Amygdala (tissue), 56 donors: ENCODE data around the gene ITGA11.
A peak's percentile ranks its signal among the peaks of the same experiment; 100 is the strongest.

Experiments used
- DNase-seq, 56 donors: peaks; one replicate each; lab custom pipeline; 2025; lab: John Stamatoyannopoulos, UW

The ITGA11 gene

DNA sequence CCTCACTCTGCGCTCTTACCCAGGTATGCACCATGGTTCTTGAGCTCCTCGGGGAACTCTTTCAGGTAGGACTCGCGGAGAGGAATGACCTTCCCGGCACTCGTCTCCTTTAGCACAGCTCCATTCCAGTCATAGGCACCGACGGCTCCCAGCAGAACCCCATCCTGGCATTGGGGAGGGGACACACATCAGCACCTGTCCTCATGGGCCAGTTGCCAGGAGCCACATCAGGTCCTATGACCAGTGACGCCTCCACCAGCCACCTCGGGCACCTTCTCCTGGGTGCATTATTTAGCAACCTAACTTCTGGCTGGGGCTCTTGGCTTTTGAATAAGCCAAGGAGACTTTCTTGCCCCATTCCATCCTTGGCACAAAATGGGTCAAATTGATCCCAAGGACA, 92.5 kb downstream of the ITGA11 start:
- no peak for DNase-seq

DNA sequence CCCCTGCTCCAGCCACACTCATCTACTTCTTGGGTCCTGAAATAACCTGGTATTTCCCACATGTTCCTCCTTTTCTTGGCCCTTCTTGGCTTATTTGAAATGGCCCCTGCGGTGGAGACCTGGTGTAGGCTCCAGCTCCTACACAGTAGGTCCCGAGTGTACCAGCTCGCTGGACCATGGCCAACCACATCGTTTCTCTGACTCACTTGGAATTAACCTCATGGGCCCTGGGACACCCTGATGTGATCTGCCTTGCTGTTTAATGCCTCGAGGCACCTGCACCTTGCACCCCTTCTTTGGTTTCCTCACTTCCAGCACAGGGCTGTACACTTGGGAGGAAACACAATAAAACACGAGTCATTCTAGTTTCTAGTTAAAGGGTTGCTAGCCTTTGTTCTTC, 94.1 kb downstream of the ITGA11 start:
- no peak for DNase-seq

DNA sequence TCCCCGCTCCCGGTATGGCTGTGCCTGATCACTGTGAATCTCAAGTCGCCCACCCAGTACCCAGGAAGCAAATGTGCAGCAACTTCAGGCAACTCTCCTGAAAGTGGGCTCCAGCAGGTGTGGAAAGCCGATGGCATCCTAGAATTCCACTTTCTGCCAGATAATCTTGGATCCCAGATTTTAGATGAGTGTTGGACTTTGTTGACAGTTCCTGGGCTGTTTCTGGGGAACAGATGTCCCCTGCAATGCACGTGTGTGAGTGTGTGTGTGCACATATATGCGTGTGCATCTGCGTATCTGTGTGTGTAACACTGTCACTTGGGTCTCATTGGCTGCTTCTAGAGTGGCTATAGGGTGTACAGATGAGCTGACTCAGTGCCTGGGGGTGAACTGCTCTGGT, 95.4 kb downstream of the ITGA11 start:
- no peak for DNase-seq

DNA sequence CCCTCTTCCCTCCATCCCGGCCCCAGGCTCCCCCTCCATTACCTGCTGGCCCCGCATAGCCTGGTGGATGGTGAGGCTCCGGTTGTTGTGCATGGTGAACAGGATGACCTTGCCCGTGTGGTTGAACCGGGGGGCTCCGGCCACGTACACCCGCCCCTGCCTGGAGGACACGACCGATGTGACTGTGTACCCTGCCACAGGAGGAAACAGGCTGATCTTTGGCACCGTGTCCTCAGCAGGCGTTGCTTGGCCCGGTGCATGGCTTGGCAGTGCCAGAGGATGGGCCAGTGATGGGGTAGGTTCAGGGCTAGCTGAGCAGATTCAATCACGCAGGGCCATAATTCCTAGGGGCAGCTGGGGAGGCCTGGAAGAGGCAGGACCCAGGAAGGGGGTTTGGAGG, 96.3 kb downstream of the ITGA11 start:
- peak in 4 of 56 donors; percentile 4 to 39 (median 10) for DNase-seq

DNA sequence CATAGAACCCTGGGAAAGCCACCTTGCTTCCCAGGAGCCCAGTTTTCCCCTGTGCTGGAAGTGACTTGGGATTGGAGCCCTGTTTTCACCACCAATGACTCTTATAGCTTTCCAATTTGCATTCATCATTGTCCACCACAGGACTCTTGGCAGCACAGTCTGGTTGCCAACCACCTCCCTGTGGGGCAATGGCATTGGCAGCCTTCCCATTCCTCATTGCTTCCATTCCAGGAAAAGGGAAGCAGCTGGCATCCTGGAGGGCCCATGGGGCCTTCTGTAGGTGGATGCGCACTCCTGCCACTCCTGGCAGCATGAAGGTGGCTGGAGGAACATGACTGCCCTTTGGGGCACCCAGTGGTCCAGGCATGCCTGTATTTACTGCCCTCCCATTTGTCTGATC, 96.7 kb downstream of the ITGA11 start:
- DNase-seq: peak in 32 of 56 donors; percentile 4 to 55 (median 25)

DNA sequence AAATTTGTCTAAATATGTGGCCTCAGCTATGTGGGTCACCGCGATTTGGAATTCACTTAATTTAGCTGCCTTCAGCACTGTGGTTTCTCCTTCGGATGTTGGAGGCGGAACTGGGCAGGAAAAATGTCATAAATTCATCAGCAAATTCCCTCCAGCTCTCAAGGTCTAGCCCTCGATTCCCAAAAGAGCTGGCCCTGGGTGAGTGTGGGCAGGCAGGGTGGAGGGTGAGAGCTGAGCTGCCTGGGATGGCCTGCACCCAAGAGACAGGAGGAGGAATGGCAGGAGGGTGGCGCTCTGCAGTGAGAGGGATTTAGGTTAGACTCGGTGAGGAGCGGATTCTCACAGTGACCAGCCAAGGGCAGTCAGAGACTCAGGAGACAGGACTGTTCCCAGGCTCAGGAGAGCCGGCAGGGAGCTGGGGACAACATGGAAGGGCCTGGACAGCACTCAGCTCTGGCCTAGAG, 97.3 kb downstream of the ITGA11 start:
- peak in 3 of 56 donors; percentile 16 to 48 (median 26) for DNase-seq

DNA sequence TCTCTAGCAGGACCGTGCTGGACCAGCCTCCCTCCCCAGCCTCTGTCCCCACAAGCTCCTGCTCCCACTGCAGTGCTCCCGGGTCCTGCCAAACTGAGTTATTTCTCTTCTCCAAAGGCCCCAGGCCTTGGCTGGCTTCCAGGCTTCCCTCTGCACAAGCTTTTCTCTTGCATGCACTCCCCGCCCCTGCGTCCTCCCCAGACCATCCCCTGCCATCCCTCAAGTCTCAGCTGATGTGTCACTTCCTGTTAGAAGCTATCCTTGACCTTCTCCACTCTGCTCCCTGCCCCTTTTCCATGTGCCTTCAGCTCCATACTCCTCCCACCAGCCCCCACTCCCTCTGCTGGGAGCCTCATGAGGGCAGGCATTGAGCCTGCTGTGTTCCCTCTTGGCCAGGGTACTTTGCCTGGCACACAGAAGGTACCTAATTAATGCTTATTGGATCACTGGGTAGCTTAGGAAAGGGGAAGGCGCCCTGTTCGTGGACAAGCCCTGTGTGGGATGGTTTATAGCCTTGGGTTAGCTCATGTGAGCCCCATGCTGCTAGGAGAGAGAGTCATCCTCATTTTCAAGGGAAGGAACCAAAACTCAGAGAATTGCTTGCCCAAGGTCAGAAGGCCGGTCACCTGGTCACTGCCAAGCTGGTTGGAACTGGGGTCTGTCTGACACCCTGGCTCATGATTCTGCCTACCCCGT, 98.0 kb downstream of the ITGA11 start:
- no peak for DNase-seq

DNA sequence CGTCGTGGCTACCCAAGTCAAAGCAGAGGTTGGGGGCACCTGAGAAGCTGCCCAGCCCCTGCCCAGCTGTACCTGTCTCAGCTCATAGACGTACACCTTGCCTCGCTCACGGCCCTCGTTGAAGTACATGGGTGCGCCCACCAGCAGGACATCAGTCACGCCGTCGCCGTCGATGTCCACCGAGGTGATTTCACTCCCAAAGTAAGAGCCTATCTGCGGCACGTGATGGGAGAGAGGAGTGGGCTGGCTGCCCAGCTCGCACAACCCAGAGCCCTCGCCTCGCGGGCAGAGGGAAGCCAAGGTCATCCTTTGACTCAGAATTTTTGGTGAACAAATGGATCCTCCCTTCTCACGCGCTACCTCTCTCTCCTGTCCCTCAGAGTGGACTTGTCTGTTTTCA, 99.7 kb downstream of the ITGA11 start:
- DNase-seq: no peak

DNA sequence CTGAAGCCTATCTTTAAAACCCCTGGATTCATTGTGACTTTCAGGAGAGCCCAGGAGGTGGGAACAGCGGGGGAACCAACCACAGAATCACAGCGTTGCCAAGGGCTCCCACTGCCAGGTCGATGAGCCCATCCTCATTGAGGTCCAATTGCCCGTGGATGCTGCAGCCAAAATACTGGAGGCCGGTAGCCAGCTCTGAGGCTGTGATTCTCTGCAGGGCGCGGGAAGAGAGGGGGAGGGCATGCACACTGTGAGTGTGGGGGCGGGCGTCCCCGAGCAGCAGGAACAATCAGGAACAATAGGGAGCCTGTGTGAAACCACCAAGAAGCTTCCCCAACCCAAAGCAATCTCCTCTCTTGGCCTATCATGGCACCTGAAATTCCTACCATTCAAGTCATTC, 101.1 kb downstream of the ITGA11 start:
- peak in 25 of 56 donors; percentile 2 to 50 (median 21) for DNase-seq

DNA sequence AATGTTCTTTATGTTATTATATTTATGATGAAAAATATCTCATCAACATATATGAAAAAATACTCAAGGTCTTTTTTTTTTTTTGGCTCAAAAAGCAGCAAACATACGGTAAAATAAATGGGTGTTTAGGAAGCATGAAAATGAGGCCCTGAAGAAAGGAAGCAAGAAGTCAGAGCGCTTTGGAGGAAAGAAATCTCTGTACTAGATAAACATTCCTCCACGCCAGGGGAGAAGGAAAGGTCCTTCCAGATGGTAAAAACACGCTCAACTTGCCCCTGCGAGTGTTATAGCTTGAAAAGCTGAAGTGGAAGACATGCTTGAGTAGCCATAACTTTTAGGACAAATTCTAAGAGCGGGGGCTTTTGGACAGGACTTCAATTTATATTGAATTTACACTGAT, 101.5 kb downstream of the ITGA11 start:
- no peak for DNase-seq

DNA sequence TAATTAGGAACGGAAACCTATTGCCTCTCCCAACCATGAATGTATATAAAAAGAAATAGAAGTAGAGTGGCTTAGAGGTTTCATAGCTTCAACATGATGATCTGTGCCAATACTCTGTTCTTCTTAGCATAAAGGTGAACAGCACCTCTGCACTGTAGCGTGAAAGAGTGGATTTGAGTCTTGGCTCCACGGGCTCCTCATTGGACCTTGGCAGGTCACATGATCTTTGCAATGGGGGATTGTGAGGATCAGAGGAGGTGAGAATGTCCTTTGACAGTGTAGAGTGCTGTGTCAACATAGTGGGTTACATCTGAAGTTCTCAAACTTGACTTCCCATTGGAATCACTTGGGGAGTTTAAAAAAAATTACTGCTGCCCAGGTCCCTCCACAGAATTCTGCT, 103.0 kb downstream of the ITGA11 start:
- no peak for DNase-seq

DNA sequence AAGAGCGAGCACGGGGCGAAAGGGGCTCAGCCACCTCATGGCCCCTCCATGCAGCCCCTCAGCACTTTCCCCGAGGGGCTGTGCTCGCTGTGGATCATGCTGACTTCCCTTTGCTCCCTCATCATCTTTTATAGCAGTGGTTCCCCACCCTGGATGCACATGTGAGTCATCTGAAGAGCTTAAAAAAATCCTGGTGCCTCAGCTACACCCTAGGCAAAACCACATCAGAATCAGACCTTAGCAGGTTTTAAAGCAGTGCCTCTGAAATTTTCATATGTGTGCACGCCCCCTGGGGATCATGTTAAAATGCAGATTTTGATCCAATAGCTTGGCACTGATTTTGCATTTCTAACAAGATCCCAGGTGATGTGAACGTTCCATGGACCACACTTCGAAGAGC, 103.5 kb downstream of the ITGA11 start:
- DNase-seq: no peak

DNA sequence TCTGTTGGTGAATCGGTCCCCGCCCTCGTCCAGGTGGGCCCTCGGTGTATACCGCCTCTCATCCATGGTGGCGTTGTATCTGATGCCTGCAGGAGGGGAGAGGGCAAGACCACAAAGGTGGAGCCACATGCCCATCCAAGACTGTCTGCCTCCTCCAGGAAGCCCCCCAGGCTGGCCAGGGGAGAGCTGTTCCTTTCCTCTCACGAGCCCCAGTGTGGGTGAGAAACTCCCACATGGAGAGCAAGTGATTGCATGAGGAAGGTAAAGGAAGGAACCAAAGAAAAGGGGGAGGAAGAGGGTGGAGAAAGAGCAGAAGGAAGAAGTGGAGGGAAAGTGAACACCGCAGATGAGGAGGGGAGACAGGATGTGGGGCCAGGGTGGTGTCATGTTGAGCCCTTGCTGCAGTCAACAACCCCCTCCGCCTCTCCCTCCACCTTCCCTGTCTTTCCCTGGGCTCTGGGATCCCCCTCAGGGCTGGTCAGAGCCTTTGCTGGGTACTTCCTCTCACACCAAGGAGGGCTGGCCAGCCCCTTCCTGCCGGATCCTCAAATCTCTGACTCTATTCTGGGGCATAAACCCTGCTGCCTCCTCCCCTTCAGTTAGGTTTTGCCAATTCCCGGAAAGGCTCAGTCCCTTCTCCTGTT, 105.1 kb downstream of the ITGA11 start:
- DNase-seq: no peak

DNA sequence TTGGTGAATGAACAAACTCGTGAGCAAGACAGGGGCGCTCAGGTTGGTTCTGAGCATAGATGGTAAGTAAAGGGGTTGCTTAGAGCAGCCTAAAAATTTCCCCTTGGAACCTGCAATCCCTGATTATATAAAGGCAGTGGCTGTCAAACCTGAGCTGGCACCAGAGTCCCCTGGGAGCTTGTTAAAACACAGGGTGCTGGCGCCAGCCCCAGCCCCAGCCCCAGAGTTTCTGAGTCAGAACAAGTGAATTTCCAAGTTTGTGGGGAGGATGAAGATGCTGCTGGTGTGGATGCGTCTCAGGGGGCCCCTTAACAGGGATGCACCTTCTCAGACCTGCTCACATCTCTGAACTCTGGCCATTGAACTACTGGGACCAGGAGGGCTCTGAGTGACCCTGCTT, 106.2 kb downstream of the ITGA11 start:
- no peak for DNase-seq

DNA sequence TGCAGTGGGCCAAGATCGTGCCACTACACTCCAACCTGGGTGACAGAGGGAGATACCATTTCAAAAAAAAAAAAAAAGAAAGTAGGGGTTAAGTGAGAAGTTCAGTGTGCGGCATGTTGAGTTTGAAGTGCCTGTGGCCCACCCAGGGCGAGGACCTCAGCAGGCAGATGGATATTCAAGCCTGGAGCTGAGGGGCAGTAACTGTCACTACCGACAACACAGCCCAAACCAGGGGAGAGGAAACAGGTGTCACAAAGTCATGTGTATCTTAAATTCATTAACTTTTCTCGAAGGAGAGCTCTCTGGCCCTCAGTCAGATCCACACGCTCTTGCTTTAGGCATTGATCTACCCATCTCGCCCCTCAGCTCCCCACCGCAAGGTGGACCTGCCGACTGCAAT, 109.2 kb downstream of the ITGA11 start:
- DNase-seq: no peak

DNA sequence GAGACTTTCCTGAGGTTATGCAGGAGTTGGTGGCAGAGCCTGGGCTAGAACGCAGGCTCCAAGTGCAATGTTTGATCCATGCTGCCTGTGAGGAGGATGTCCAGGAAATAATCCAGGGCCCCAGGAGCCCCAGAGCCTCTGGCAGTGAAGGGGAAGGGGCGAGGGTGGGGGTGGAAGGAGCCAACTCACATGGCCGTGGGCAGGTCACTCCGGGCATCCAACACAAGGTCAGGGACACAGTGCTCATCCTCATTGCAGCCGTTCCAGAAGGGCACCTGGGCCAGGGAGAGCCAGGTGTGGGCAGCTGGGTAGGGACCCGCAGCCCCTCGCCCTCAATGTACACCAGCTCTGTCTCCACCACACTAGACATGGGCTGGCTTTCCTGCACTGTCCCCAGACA, 110.7 kb downstream of the ITGA11 start:
- no peak for DNase-seq

DNA sequence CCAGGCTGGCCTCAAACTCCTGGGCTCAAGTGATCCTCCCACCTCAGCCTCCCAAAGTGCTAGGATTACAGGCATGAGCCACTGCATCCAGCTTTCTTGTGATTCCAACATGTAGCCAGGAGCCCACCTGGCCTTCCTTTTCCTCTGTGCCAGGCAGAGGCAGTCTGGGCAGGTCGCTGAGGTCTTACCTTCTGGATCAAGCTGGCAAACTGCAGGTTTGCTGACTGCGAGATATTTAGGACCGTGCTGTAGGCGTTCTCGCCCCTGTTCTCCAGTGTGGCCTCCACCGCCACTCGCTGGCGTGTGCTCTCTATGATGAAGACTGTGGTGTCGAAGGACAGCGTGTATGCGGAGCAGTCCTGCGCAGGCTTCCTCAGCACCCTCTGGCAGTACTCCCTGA, 112.0 kb downstream of the ITGA11 start:
- DNase-seq: no peak

DNA sequence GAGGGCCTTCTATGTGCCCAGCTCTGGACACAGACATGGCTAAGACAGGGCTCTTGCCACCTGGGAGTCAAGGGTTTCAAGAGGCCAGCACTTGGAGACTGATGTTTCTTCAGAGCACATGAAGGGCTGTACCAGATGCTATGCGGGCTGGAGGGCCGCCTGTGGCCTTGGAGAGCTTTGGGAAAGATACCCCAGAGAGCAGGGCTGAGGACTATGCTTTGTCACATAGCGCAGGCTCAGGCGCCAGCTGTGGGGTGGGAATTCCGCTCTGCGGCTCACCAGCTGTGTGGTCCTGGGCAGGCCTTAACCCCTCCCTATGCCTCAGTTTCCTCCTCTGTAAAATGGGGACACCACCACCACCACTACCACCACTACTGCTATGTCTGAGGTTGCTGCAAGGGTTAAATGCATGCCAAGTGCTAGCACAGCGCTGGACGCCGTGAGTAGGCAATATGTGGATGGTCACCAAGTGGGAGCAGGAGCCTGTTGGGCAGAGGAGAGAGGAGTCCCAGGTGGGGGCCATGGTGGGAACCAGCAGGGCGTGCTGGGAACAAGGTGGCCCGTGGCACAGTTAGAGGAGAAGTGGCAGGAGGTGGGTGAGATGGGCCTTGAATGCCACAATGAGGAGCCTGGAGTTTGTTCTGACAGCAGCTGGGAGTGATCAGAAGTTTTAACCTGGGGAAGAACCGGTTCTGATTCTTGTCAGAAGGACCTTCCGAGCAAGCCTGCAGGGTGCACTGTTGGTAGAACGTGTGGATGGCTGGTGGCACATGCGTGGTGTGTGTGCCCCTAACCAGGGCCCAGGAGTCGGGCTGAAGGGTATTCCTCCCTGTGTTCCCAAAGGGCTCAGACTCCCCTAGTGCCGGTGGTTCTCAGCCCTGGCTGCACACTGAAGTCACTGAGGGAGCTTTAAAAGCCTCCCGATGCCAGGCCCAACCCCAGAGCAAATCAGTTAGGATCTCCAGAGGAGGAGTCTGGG, 112.7 kb downstream of the ITGA11 start:
- DNase-seq: no peak

DNA sequence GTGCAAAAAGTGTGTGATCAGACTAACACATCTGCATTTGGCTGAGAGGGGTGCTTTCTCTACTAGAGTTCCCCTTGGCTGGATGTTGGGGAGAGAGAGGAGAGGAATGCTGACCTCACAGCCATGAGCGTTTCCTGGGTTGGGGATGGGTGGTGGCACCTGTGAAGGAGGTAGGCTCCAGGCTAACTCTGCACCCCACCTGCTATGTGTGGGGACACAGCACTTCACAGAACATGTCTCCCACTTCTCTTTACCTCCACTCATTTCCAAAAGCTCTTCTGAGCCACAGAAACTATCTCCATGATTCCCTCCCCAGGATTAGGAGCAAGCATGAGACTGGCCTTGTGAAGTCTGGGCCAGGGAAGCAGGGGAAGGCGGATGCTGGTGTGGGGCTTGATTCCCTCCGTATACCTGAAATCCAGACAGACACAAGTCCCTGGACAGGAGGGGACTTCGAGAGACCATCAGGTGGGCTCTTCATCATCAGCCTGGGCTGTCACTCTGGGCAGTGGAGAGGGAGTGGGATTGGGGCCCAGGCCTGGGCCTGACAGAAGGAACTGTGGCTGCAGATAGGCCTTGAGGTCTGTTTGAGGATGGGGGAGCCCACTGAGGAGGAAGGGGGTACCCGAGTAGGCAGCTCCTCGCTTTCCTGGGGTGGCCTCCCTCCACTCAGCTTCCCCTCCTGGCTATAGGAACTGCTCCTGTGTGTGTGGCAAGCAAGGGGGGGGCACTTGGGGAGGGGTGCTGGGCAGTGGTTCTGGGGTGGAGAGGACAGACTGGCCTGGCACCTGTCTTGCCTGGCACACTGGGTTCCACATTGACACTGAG, 113.7 kb downstream of the ITGA11 start:
- no peak for DNase-seq

DNA sequence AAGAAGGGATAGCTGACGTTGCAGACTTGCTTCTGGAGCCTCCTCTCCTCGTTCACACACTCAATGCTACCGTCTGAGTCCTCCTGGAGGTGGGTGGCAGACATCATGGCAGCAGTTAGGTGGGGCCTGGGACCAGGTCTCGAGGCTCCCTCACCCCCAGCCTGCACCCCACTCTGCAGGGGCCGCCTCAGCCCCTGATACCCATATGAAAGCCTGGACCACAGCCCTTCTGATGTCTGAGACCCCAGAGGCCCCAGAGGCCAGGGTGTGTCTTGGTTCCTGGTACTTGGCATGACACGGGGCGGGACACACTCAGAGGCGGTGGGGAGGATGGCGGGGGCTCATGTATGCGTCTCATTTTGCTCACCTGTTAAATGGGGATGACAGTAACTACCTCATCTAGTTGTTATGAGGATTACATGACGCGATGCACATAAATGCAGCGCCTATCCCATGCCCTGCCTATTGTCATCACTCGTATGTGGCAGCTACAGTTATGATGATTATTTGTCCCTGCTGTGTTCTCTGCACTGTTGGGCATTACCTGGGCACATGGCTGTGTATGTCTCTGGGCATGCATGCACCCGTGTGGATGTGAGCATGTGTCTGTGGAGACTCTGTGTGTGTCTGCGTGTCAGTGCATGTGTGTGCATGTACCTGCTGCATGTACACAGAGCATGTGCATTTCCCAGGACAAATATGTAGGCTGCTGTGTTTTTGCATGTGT, 114.5 kb downstream of the ITGA11 start:
- DNase-seq: no peak
